NCI-H774 (cell line): ENCODE results near the gene GPT2.

Source experiments
- DNase-seq: peaks from one replicate; lab custom pipeline; 2025; lab: John Stamatoyannopoulos, UW

Gene GPT2

GRCh38 chr16:46898006-46898405 is 13.8 kb downstream of the GPT2 start:
- DNase-seq = no peak

GRCh38 chr16:46899443-46900143 is 15.4 kb downstream of the GPT2 start:
- DNase-seq = no peak

- DNase-seq = no peak
Observed at GRCh38 chr16:46900455-46901235, 16.5 kb downstream of the GPT2 start.

GRCh38 chr16:46901709-46902108 is 17.5 kb downstream of the GPT2 start:
- no peak for DNase-seq

- DNase-seq = no peak
Observed at GRCh38 chr16:46903255-46903905, 19.2 kb downstream of the GPT2 start.

- DNase-seq = no peak
Observed at GRCh38 chr16:46904471-46904870, 20.3 kb downstream of the GPT2 start.

GRCh38 chr16:46906360-46907060 is 22.3 kb downstream of the GPT2 start:
- DNase-seq = no peak

GRCh38 chr16:46907061-46907774 is 23.1 kb downstream of the GPT2 start:
- peak; percentile 28 for DNase-seq

- no peak for DNase-seq
Observed at GRCh38 chr16:46908540-46909372, 24.6 kb downstream of the GPT2 start.

- no peak for DNase-seq
Observed at GRCh38 chr16:46911038-46911437, 26.9 kb downstream of the GPT2 start.

GRCh38 chr16:46911650-46912049 is 27.5 kb downstream of the GPT2 start:
- no peak for DNase-seq

GRCh38 chr16:46914556-46915201 is 30.5 kb downstream of the GPT2 start:
- no peak for DNase-seq

- no peak for DNase-seq
Observed at GRCh38 chr16:46915483-46916025, 31.4 kb downstream of the GPT2 start.

- DNase-seq = no peak
Observed at GRCh38 chr16:46916980-46917379, 32.8 kb downstream of the GPT2 start.

- DNase-seq = no peak
Observed at GRCh38 chr16:46918400-46918799, 34.2 kb downstream of the GPT2 start.

- DNase-seq = peak; percentile 85
Observed at GRCh38 chr16:46918905-46919792, 35.0 kb downstream of the GPT2 start.

- no peak for DNase-seq
Observed at GRCh38 chr16:46920402-46921068, 36.4 kb downstream of the GPT2 start.

- peak; percentile 12 for DNase-seq
Observed at GRCh38 chr16:46922239-46922638, 38.1 kb downstream of the GPT2 start.
